22Rv1 (cell line): Measurements from ENCODE around the gene NDE1.

ENCODE experiments used
- ZFX ChIP-seq: fragments of 450-650 bp; IDR thresholded peaks from 2 replicates; pipeline ENCODE4 v1.6.1; 2017; ENCODE audit warnings: antibody characterized with exemption, borderline replicate concordance
- TF ChIP-seq, protein P1 (sequence below): fragments of 450-650 bp; IDR thresholded peaks from 2 replicates; pipeline ENCODE4 v1.5.1; 2017; ENCODE audit warnings: mild to moderate bottlenecking

DNA sequence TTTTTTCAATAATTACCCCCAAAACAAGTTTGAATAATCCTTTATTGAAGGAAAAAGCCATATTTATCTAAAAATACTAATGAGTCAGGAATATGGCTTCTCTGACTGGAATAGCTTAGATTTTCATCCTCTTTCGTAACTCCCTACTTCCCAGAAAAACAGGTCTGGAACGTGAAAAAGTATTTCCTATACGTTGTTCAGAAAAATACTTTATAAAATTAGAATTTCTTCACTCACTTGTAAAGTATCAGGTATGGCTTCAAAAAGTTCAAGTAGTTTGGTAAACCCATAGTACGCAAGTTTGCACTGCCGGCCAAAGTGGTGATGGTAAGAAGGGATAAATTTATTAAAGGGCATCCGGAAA lies 40.8 kb upstream of the NDE1 start:
- TF ChIP-seq, protein P1, sequence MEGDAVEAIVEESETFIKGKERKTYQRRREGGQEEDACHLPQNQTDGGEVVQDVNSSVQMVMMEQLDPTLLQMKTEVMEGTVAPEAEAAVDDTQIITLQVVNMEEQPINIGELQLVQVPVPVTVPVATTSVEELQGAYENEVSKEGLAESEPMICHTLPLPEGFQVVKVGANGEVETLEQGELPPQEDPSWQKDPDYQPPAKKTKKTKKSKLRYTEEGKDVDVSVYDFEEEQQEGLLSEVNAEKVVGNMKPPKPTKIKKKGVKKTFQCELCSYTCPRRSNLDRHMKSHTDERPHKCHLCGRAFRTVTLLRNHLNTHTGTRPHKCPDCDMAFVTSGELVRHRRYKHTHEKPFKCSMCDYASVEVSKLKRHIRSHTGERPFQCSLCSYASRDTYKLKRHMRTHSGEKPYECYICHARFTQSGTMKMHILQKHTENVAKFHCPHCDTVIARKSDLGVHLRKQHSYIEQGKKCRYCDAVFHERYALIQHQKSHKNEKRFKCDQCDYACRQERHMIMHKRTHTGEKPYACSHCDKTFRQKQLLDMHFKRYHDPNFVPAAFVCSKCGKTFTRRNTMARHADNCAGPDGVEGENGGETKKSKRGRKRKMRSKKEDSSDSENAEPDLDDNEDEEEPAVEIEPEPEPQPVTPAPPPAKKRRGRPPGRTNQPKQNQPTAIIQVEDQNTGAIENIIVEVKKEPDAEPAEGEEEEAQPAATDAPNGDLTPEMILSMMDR, result no peak
- TF ChIP-seq ZFX, result no peak
